Measurements from ENCODE around the gene WDFY2. TPM values are rescaled to one million over a fixed set of nuclear protein-coding genes. Genes with fewer than 3 reads are reported as not detected.

Gene WDFY2
- total and polyA plus RNA-seq, 10 of the 15 experiments (the other 5 are each of a cell fraction or from before 2014, with no cell fraction given): 2.1 to 13.0 (median 8.1) TPM

GRCh38 chr13:51739027-51739764 is 154.9 kb downstream of the WDFY2 start (continued):
- TF ChIP-seq SUZ12 (IDR thresholded peaks at IDR 0.05; ENCODE audit: unreplicated experiment): no peak
- no peak for TF ChIP-seq SMAD1 (IDR thresholded peaks at IDR 0.05; ENCODE audit: low read depth, partially characterized antibody)
- no peak for TF ChIP-seq ZBTB40 (IDR thresholded peaks at IDR 0.05; ENCODE audit: borderline replicate concordance)
- no peak for TF ChIP-seq MEF2B (IDR thresholded peaks at IDR 0.05; ENCODE audit: partially characterized antibody, poor library complexity, severe bottlenecking)
- TF ChIP-seq KAT2A (conservative IDR thresholded peaks at IDR 0.05; ENCODE audit: control insufficient read depth, low read depth, low read length): no peak
- no peak for TF ChIP-seq SREBF2 (IDR thresholded peaks at IDR 0.05; ENCODE audit: low read length)
- no peak for TF ChIP-seq CHD1 (IDR thresholded peaks at IDR 0.05; ENCODE audit: low read depth, low read length)
- no peak for TF ChIP-seq E2F8 (IDR thresholded peaks at IDR 0.05; ENCODE audit: low read depth, partially characterized antibody)
- TF ChIP-seq EGR1 (IDR thresholded peaks at IDR 0.05; ENCODE audit: borderline replicate concordance in 1 of 2, low read depth in 2 of 2, low read length in 2 of 2): no peak
- TF ChIP-seq RUNX3 (IDR thresholded peaks at IDR 0.05; ENCODE audit: low read length): no peak
- no peak for TF ChIP-seq HDAC2 (IDR thresholded peaks at IDR 0.05)
- TF ChIP-seq NR2C1 (IDR thresholded peaks at IDR 0.05): no peak

Data from GM12878 (cell line).